GM21528 (cell line): ENCODE measurements around the gene AAMDC.
A peak's percentile ranks its signal among the peaks of the same experiment; 100 is the strongest.
"Not testable (repeated sequence)": the region's sequence is repeated elsewhere in the genome, so short reads cannot be mapped to it uniquely, and the experiment has no call there.

ENCODE experiments used
- ATAC-seq: cut with Tn5 transposase; IDR thresholded peaks from one replicate; pipeline ENCODE4 v1.9.1; 2021; ENCODE audit warnings: mild to moderate bottlenecking, moderate library complexity; ENCODE audit not compliant: unreplicated experiment, low FRiP score

AAMDC gene

DNA sequence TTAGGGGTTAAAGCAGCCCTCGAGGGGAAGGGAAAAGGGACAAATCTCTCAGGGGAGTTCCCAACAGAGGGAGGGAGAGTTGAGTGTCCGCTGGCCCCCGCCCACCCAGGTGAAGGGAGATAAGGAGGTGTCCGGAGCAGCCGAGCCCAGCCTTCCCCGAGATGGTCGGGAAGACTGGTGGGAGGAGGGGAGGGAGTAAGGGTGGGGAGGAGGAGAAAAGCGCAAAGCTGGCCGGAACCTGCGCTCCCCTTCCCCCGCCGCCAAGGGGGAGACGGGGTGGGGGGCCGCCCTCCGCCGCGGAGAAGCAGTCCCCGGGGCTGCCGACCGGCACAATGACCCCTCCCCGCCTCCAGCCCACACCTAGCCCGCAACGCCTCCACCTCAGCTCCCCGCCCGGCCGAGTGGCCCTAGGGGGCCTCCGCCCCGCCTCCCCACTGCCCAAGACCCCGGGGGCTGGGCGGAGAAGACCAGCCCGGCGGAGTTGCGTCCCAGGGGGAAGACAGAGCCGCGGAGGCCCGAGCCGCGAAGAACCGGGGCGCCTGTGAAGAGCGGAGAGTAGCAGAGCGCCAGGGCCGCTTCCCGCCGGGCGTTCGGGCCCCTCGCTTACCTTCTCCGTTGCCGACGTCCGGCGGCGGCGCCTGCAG lies 901 bp upstream of the AAMDC start:
- ATAC-seq, result peak; percentile 26

DNA sequence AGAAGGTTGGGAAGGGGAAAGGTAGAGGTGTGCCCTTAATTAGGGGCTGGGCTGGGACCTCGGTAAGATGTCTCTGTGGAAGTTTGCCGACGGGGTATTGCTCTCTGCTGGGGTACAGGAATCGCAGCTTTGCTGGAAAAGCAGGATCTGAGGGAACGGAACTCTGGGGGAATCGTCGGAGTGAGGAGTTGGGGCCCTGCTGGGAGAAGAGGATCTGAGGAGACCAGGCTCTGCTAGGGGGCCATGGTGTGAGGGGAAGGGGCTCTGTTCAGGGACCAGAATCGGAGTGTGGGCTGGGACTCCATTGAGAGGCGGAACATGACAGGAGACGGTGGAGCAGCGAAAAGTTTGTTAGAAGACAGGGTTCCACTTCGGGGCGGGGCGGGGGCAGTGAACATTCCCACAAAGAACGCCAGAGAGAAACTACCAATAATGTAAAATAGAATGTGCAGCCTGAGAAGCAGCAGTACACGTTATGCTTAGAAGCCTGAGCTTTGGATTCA lies 456 bp downstream of the AAMDC start:
- ATAC-seq, result no peak

- not testable (repeated sequence) for ATAC-seq
Observed at GRCh38 chr11:77822126-77822525, 1.2 kb downstream of the AAMDC start.

DNA sequence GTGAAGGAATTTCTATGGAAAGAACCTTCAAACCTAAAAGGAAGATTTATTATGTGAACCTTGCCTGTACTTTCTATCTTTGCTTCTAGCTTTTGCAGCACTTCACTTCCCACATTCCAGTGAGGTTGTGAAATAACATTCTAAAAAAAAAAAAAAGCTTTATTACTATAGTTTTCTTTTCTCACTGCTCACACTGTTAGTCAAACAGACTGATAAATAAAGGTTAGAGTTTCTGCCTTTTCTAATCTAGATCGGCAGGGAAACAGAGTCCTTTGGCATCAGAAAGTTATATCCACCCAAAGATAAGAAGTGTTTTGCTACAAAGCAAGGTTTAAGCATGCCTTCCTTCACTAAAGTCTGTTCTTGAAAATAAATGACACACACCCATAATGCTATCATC lies 2.8 kb downstream of the AAMDC start:
- ATAC-seq, result no peak

GRCh38 chr11:77828926-77829325 lies 8.0 kb downstream of the AAMDC start:
- ATAC-seq, result no peak

GRCh38 chr11:77833302-77833701 lies 12.4 kb downstream of the AAMDC start:
- no peak for ATAC-seq

GRCh38 chr11:77842441-77843121 lies 21.6 kb downstream of the AAMDC start:
- no peak for ATAC-seq

GRCh38 chr11:77843700-77844099 lies 22.8 kb downstream of the AAMDC start:
- ATAC-seq, result not testable (repeated sequence)

GRCh38 chr11:77851503-77851902 lies 30.6 kb downstream of the AAMDC start:
- ATAC-seq, result no peak

GRCh38 chr11:77854838-77855237 lies 33.9 kb downstream of the AAMDC start:
- ATAC-seq, result no peak

GRCh38 chr11:77857906-77858457 lies 37.0 kb downstream of the AAMDC start:
- not testable (repeated sequence) for ATAC-seq

DNA sequence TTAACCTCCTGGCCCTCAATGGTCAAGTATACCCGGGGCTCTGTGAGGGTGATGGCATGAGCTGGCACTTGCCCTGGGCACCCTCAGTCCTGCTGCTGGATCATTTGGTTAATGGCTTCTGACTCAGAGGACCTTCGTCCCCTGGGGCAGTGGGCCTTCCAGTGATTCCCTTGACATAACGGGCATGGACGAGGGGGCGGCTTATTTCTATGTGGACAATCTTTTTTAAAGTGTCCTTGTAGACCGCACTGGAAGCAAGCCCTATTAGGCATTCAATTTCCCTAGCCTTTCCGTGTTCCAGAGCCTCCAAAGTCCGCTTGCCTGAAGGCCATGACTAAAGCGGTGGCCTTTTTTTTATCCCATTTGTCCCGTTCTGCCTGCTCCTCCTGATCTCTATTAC lies 40.5 kb downstream of the AAMDC start:
- not testable (repeated sequence) for ATAC-seq

- ATAC-seq, result no peak
Observed at GRCh38 chr11:77865805-77866204, 44.9 kb downstream of the AAMDC start.

DNA sequence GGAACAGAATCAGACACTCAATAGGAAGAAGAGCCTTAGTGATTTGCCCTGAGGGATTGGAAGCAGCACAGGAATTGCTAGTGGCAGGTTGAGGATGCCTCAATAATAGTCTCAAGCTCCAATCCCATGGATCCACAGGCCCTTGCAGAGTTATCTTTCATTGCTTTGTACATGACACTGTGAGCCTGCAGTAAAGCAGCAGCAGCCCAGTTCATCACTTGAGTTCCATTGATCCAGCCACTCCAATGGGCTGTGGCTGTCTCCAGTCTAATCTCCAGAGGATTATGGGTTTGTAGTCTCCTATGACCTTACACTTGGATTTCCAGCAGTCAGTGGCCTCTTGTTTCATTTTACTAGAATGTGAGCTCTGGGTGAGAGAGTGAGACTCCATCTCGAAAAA lies 45.4 kb downstream of the AAMDC start:
- no peak for ATAC-seq

GRCh38 chr11:77868744-77869143 lies 47.8 kb downstream of the AAMDC start:
- no peak for ATAC-seq

GRCh38 chr11:77871855-77872254 lies 50.9 kb downstream of the AAMDC start:
- no peak for ATAC-seq

DNA sequence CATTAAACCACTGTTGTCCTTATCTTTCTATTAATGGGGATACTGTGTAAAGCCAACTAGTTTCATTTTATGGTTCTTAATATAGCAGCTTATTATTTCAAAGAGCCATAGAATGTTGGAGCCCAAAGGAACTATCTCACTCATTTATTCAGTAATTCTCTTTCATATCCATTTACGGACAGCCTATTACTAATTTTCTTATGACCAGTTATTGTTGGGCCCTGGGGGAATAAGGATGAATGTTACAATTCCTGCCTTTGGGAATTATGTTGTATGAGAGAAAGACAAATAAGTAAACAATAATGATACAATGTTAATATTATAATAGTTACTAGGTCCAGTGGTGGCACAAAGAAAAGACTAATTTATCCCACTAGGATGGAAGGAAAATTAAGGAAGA lies 52.4 kb downstream of the AAMDC start:
- no peak for ATAC-seq

- no peak for ATAC-seq
Observed at GRCh38 chr11:77874206-77874605, 53.3 kb downstream of the AAMDC start.

DNA sequence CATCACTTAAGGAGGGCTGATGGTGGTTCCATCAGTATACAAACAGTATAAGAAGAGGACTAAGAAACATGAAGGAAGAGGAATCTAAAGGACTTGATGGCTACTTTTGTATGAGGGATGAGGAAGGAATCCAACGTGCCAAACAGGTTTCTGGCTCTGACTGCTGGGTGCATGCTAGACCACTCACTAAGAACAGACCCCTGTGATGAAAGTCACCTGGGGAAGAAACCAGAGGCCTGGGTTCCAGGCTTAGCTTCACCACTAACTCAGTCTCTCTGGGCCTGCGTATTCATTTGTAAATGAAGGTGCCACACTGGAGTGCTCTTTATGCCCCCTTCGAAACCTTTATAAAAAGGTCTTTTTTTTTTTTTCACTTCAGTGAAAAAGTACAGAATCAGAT lies 55.1 kb downstream of the AAMDC start:
- ATAC-seq, result no peak

- ATAC-seq, result not testable (repeated sequence)
Observed at GRCh38 chr11:77878247-77878646, 57.3 kb downstream of the AAMDC start.

- peak; percentile 86 for ATAC-seq
Observed at GRCh38 chr11:77879218-77879617, 58.3 kb downstream of the AAMDC start.

- ATAC-seq, result no peak
Observed at GRCh38 chr11:77882396-77882795, 61.5 kb downstream of the AAMDC start.
